Spleen (tissue), 7 donors: Measurements from ENCODE around the gene ADSS2.

Experiments
- POLR2A ChIP-seq, 3 donors: fragments of 450-650 bp; IDR thresholded peaks; one replicate each; pipeline ENCODE4 v1.5.1; 2017; ENCODE audit warnings: antibody characterized with exemption in 3 of 3, mild to moderate bottlenecking in 1 of 3
- POLR2AphosphoS5 ChIP-seq, 3 donors: sonication (generic); formaldehyde crosslinking; IDR thresholded peaks; one replicate each; pipeline ENCODE4 v1.5.1; 2017; ENCODE audit warnings: antibody characterized with exemption in 3 of 3
- TF ChIP-seq, protein P1 (sequence below), 11 experiments: fragments of 200-600 bp in 7 of 11; fragments of 450-650 bp in 4 of 11; sonication (generic) in 4 of 11; IDR thresholded peaks in 8 of 11; conservative IDR thresholded peaks in 3 of 11; 1 replicate in 7 of 11; 2 replicates in 4 of 11; pipeline versions ENCODE4 v1.4.0 to v1.8.0; 2016 to 2021; ENCODE audit warnings: antibody characterized with exemption in 11 of 11, inconsistent platforms in 4 of 11, mild to moderate bottlenecking in 1 of 11
- donor health status: DM: no; HTN: no; CAD: no; lungs with moderate emphysema.
- donor health status: DM: no; HTN: no; CAD: no.
- donor health status: DM: no; HTN: no; CAD: no.

DNA sequence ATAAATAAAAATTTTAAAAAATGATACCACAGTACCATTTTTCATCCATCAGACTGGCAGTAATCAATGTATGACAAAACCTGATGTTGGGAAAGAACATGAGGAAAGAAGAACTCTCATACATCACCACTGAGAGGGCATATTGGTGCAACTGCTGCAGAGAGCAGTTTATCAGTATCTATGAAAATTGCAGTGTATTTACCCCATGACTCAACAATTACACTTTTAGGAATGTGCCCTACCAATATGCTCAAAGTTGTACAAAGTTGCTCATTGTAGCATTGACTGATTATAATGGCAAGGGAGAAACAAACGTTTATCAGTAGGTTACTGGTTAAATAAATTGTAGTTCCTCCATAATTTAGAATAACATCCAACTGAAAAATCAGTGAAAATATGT lies 46.1 kb upstream of the ADSS2 start:
- TF ChIP-seq, protein P1, sequence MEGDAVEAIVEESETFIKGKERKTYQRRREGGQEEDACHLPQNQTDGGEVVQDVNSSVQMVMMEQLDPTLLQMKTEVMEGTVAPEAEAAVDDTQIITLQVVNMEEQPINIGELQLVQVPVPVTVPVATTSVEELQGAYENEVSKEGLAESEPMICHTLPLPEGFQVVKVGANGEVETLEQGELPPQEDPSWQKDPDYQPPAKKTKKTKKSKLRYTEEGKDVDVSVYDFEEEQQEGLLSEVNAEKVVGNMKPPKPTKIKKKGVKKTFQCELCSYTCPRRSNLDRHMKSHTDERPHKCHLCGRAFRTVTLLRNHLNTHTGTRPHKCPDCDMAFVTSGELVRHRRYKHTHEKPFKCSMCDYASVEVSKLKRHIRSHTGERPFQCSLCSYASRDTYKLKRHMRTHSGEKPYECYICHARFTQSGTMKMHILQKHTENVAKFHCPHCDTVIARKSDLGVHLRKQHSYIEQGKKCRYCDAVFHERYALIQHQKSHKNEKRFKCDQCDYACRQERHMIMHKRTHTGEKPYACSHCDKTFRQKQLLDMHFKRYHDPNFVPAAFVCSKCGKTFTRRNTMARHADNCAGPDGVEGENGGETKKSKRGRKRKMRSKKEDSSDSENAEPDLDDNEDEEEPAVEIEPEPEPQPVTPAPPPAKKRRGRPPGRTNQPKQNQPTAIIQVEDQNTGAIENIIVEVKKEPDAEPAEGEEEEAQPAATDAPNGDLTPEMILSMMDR (IDR thresholded peaks at IDR 0.05 in 8 of 11, conservative IDR thresholded peaks at IDR 0.05 in 3 of 11), result no peak
- TF ChIP-seq POLR2A (IDR thresholded peaks at IDR 0.05) (no peak), POLR2AphosphoS5 (IDR thresholded peaks at IDR 0.05) (no peak)
